Testis (tissue), 3 donors: ENCODE data around the gene ZC3H15. TPM values are rescaled to one million over a fixed set of nuclear protein-coding genes. Genes with fewer than 3 reads are reported as not detected.
A peak's percentile ranks its signal among the peaks of the same experiment; 100 is the strongest.

Experiments
- DNase-seq: peaks from one replicate; pipeline ENCODE4 v3.0.0-alpha.2; 2019
- H3K27ac ChIP-seq, 2 donors: fragments of 200-600 bp; sonication (generic); one replicate each; pipeline ENCODE4 v1.5.1; 2019
- H3K27me3 ChIP-seq: fragments of 200-600 bp; sonication (generic); one replicate; pipeline ENCODE4 v1.5.1; 2019
- H3K36me3 ChIP-seq: fragments of 200-600 bp; sonication (generic); one replicate; pipeline ENCODE4 v1.5.1; 2017; ENCODE audit warnings: low read depth; ENCODE audit errors: missing control alignments
- H3K4me1 ChIP-seq: fragments of 200-600 bp; sonication (generic); one replicate; pipeline ENCODE4 v1.5.1; 2019
- H3K4me3 ChIP-seq, 2 donors: fragments of 200-600 bp; sonication (generic); one replicate each; pipeline ENCODE4 v1.5.1; 2017 to 2019
- H3K9me3 ChIP-seq: fragments of 200-600 bp; sonication (generic); one replicate; pipeline ENCODE4 v1.5.1; 2017
- POLR2A ChIP-seq: fragments of 450-650 bp; IDR thresholded peaks from one replicate; pipeline ENCODE4 v1.6.1; 2017; ENCODE audit warnings: antibody characterized with exemption, mild to moderate bottlenecking, moderate library complexity
- WGBS, 2 donors: methylation state at CpG; one replicate each; pipeline ENCODE4 v1.1.5; 2018; 5-methylcytosine and 5-hydroxymethylcytosine counted together
- intact Hi-C: fragments of 100-400 bp; cut with DNase I; formaldehyde crosslinking; loops from one replicate; pipeline ENCODE4 v1.15.1; 2023; ENCODE audit warnings: low total_unique reads
- polyA plus RNA-seq: library from polyadenylated mRNA; stranded (reverse); fragments of 350-450 nt; fragmentation: Illumina TruSeq; extraction: RNeasy Lipid Tissue Mini Kit (QIAGEN cat#74804); gene quantifications from one replicate; pipeline ENCODE4 v1.2.3, GENCODE V29; 2014; ENCODE audit warnings: low read depth, low replicate concordance; ENCODE audit not compliant: insufficient read depth
- total RNA-seq, 2 donors: library from RNA; depleted of rRNA; stranded (reverse); fragments of >200 nt; gene quantifications; one replicate each; pipeline ENCODE4 v1.2.3, GENCODE V29; 2016
- TF ChIP-seq, protein P1 (sequence below), 3 experiments: fragments of 450-650 bp in 2 of 3; fragments of 200-600 bp in 1 of 3; sonication (generic) in 1 of 3; IDR thresholded peaks; one replicate each; pipeline ENCODE4 v1.5.1; 2016 to 2019; ENCODE audit warnings: antibody characterized with exemption in 3 of 3, mild to moderate bottlenecking in 2 of 3, moderate library complexity in 1 of 3

The ZC3H15 gene
- total and polyA plus RNA-seq, 3 donors from 2014 or later: 36.8 to 67.4 (median 59.4) TPM

GRCh38 chr2:186498834-186499233 is 12.8 kb downstream of the ZC3H15 start:
- 0% methylated on average over 1 of the region's 1 CpG for WGBS, 2 donors
- TF ChIP-seq, protein P1, sequence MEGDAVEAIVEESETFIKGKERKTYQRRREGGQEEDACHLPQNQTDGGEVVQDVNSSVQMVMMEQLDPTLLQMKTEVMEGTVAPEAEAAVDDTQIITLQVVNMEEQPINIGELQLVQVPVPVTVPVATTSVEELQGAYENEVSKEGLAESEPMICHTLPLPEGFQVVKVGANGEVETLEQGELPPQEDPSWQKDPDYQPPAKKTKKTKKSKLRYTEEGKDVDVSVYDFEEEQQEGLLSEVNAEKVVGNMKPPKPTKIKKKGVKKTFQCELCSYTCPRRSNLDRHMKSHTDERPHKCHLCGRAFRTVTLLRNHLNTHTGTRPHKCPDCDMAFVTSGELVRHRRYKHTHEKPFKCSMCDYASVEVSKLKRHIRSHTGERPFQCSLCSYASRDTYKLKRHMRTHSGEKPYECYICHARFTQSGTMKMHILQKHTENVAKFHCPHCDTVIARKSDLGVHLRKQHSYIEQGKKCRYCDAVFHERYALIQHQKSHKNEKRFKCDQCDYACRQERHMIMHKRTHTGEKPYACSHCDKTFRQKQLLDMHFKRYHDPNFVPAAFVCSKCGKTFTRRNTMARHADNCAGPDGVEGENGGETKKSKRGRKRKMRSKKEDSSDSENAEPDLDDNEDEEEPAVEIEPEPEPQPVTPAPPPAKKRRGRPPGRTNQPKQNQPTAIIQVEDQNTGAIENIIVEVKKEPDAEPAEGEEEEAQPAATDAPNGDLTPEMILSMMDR (IDR thresholded peaks at IDR 0.05): no peak
- TF ChIP-seq POLR2A: no peak
- Histone ChIP-seq H3K27ac (no peak overlapping the region), H3K4me3 (no peak overlapping the region), H3K9me3 (no peaks in the 10 kb centered on the region), H3K4me1 (peaks cover 5% of the 10 kb centered on the region), H3K36me3 (no peaks in the 10 kb centered on the region), H3K27me3 (no peaks in the 10 kb centered on the region)
- intact Hi-C loops: no loop called here
- DNase-seq: no peak

DNA sequence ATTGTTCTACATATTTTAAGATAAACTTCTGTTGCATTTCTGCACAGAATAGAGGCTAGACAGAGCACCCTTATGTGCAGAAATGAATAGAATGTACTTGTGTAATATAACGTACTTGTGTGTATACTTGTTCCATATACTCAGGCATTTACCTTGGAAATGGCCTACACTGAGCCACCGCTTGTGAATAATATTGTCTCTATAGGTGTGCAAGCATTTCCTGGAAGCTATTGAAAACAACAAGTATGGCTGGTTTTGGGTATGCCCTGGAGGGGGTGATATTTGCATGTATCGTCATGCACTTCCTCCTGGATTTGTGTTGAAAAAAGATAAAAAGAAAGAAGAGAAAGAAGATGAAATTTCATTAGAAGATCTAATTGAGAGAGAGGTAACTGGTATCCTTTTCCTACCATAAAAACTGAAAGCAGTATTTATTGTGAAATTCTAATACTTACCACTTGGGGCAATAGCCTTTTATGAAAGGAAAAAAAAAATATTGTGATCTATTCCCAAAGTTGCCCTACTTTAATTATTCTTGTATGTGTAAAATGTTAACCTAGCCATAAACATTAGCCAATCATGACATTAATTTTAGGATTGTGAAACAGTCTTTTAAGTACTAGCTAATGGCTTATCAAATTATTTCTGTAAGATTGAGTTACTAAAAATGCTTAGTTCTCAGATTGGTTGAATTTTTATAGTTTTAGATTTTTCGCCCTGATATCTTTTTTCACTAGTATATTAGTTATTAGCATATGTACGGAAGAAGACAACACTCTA is 18.0 kb downstream of the ZC3H15 start:
- intact Hi-C loops: no loop called here
- no peaks in the 10 kb centered on the region for H3K36me3 ChIP-seq
- no peak for TF ChIP-seq POLR2A
- TF ChIP-seq, protein P1 (IDR thresholded peaks at IDR 0.05): peak in 2 of 3 experiments; percentile 25 to 68
- H3K27me3 ChIP-seq: no peaks in the 10 kb centered on the region
- H3K27ac ChIP-seq: no peak overlapping the region
- H3K4me3 ChIP-seq: no peak overlapping the region
- WGBS, 2 donors: 65 to 83% methylated on average over 5 of the region's 5 CpGs
- no peak for DNase-seq
- H3K9me3 ChIP-seq: no peaks in the 10 kb centered on the region
- no peaks in the 10 kb centered on the region for H3K4me1 ChIP-seq

DNA sequence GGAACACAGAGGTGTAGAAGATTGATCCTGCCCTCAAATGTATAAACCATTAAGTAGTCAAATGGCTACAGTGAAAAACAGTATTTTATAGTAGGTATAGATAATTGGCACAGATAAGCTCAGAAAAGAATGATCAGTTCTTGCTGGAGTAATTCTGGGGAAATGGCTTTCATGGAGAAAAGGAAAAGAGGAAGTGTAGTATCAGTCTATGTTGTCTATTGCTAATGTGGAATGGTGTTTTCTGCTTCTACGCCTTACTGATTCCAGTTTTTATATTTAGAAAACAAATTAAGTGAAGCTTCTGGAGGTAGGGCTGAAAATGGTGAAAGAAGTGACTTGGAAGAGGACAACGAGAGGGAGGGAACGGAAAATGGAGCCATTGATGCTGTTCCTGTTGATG is 22.2 kb downstream of the ZC3H15 start:
- no peaks in the 10 kb centered on the region for H3K4me1 ChIP-seq
- no peak for DNase-seq
- no peak overlapping the region for H3K4me3 ChIP-seq
- no peak for TF ChIP-seq POLR2A
- TF ChIP-seq, protein P1 (IDR thresholded peaks at IDR 0.05): no peak
- H3K36me3 ChIP-seq: no peaks in the 10 kb centered on the region
- no peaks in the 10 kb centered on the region for H3K27me3 ChIP-seq
- H3K9me3 ChIP-seq: no peaks in the 10 kb centered on the region
- WGBS, 2 donors: 89 to 92% methylated on average over 3 of the region's 3 CpGs
- intact Hi-C loops: no loop called here
- H3K27ac ChIP-seq: no peak overlapping the region

DNA sequence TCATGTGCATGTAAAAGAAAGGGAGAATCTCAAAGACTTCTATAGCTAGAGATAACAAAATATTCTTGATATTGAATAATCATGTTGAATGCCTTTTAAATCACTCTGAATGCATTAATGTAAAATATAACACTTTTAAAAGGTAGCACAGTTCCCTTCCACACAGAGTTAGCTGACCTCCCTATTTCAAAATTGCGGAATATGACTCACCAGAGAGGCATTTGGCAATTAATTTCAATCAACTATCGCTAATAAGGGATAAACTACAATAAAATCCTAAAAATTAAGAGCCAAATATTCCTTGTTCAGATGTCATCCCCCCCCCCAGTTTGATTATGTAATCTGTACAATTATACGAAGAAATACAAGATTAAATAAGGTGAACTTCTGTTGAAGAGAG is 29.3 kb downstream of the ZC3H15 start:
- TF ChIP-seq, protein P1 (IDR thresholded peaks at IDR 0.05): no peak
- TF ChIP-seq POLR2A: no peak
- 83 to 93% methylated on average over 3 of the region's 3 CpGs for WGBS, 2 donors
- intact Hi-C loops: no loop called here
- Histone ChIP-seq H3K27me3 (no peaks in the 10 kb centered on the region), H3K9me3 (no peaks in the 10 kb centered on the region), H3K36me3 (no peaks in the 10 kb centered on the region), H3K4me3 (no peak overlapping the region), H3K27ac (no peak overlapping the region), H3K4me1 (no peaks in the 10 kb centered on the region)
- DNase-seq: no peak

- intact Hi-C loops: no loop called here
- DNase-seq: no peak
- WGBS, 2 donors: 82 to 93% methylated on average over 1 of the region's 1 CpG
Measured at GRCh38 chr2:186516396-186516795, 30.3 kb downstream of the ZC3H15 start.

More at GRCh38 chr2:186516396-186516795, 30.3 kb downstream of the ZC3H15 start:
- TF ChIP-seq, protein P1 (IDR thresholded peaks at IDR 0.05): no peak
- TF ChIP-seq POLR2A: no peak
- no peak overlapping the region for H3K4me3 ChIP-seq
- H3K27me3 ChIP-seq: no peaks in the 10 kb centered on the region
- no peaks in the 10 kb centered on the region for H3K36me3 ChIP-seq
- H3K27ac ChIP-seq: no peak overlapping the region
- H3K4me1 ChIP-seq: no peaks in the 10 kb centered on the region
- H3K9me3 ChIP-seq: no peaks in the 10 kb centered on the region
